HL-60 (cell line): ENCODE data around the gene PSMD4.

Source experiments
- DNase-seq, 2 experiments: peaks; one replicate each; pipeline ENCODE4 v3.0.0-alpha.2; 2010 to 2020; ENCODE audit warnings: low read depth in 1 of 2, low spot score in 1 of 2
- H3K27ac ChIP-seq: fragments of 250-450 bp; sonication (Bioruptor Pico); replicated peaks from 2 replicates; pipeline ENCODE4 v1.5.1; 2020; ENCODE audit warnings: mild to moderate bottlenecking, moderate library complexity
- H3K27me3 ChIP-seq: fragments of 250-450 bp; sonication (Bioruptor Pico); 2 replicates; pipeline ENCODE4 v1.5.1; 2021; ENCODE audit warnings: mild to moderate bottlenecking, moderate library complexity; ENCODE audit not compliant: insufficient read depth, poor library complexity, severe bottlenecking
- H3K4me3 ChIP-seq: replicated peaks from 2 replicates; pipeline ENCODE4 v1.5.1; 2011; ENCODE audit warnings: mild to moderate bottlenecking, control low read depth, low read length; ENCODE audit not compliant: insufficient read depth
- GABPA ChIP-seq: IDR thresholded peaks from 2 replicates; pipeline ENCODE4 v1.6.1; 2012; ENCODE audit warnings: low read depth
- POLR2AphosphoS5 ChIP-seq: IDR thresholded peaks from 2 replicates; pipeline ENCODE4 v1.6.1; 2012; ENCODE audit warnings: low read depth
- SPI1 ChIP-seq: IDR thresholded peaks from 2 replicates; pipeline ENCODE4 v1.6.1; 2012; ENCODE audit warnings: low read depth, mild to moderate bottlenecking, borderline replicate concordance
- TF ChIP-seq, protein P1 (sequence below): IDR thresholded peaks from one replicate; pipeline ENCODE4 v1.5.1; 2011; ENCODE audit warnings: low read length, control low read depth, inconsistent platforms; ENCODE audit not compliant: insufficient read depth
- TF ChIP-seq, protein P2 (sequence below): IDR thresholded peaks from 2 replicates; pipeline ENCODE4 v1.6.1; 2012; ENCODE audit warnings: low read depth; ENCODE audit not compliant: insufficient replicate concordance

Gene PSMD4

DNA sequence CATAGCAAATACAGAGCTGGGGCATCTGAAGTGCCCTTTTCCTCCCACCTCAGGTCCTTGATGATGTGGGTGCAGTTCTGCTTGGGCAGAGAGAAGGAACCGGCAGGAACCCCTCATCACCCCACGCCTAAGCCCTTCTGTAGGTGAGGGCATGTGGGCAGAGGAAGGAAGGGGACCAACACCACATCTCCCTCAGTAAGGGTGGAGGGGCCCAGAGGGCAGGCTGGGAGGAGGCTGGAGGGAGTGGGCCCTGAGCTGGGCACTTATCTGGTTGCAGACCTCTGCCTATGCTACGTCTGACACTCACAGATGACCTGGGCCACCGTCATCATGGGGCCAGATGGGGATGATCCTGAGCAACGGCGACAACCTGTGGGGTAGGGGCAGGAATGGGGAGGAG is 38.6 kb downstream of the PSMD4 start:
- H3K4me3 ChIP-seq, result no peak overlapping the region
- no peak overlapping the region for H3K27ac ChIP-seq
- TF ChIP-seq, protein P1, sequence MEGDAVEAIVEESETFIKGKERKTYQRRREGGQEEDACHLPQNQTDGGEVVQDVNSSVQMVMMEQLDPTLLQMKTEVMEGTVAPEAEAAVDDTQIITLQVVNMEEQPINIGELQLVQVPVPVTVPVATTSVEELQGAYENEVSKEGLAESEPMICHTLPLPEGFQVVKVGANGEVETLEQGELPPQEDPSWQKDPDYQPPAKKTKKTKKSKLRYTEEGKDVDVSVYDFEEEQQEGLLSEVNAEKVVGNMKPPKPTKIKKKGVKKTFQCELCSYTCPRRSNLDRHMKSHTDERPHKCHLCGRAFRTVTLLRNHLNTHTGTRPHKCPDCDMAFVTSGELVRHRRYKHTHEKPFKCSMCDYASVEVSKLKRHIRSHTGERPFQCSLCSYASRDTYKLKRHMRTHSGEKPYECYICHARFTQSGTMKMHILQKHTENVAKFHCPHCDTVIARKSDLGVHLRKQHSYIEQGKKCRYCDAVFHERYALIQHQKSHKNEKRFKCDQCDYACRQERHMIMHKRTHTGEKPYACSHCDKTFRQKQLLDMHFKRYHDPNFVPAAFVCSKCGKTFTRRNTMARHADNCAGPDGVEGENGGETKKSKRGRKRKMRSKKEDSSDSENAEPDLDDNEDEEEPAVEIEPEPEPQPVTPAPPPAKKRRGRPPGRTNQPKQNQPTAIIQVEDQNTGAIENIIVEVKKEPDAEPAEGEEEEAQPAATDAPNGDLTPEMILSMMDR, result no peak
- no peak for TF ChIP-seq POLR2AphosphoS5
- no peak for TF ChIP-seq GABPA
- no peak for TF ChIP-seq SPI1
- TF ChIP-seq, protein P2, sequence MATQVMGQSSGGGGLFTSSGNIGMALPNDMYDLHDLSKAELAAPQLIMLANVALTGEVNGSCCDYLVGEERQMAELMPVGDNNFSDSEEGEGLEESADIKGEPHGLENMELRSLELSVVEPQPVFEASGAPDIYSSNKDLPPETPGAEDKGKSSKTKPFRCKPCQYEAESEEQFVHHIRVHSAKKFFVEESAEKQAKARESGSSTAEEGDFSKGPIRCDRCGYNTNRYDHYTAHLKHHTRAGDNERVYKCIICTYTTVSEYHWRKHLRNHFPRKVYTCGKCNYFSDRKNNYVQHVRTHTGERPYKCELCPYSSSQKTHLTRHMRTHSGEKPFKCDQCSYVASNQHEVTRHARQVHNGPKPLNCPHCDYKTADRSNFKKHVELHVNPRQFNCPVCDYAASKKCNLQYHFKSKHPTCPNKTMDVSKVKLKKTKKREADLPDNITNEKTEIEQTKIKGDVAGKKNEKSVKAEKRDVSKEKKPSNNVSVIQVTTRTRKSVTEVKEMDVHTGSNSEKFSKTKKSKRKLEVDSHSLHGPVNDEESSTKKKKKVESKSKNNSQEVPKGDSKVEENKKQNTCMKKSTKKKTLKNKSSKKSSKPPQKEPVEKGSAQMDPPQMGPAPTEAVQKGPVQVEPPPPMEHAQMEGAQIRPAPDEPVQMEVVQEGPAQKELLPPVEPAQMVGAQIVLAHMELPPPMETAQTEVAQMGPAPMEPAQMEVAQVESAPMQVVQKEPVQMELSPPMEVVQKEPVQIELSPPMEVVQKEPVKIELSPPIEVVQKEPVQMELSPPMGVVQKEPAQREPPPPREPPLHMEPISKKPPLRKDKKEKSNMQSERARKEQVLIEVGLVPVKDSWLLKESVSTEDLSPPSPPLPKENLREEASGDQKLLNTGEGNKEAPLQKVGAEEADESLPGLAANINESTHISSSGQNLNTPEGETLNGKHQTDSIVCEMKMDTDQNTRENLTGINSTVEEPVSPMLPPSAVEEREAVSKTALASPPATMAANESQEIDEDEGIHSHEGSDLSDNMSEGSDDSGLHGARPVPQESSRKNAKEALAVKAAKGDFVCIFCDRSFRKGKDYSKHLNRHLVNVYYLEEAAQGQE, result no peak
- no peaks in the 10 kb centered on the region for H3K27me3 ChIP-seq
- DNase-seq, result no peak

DNA sequence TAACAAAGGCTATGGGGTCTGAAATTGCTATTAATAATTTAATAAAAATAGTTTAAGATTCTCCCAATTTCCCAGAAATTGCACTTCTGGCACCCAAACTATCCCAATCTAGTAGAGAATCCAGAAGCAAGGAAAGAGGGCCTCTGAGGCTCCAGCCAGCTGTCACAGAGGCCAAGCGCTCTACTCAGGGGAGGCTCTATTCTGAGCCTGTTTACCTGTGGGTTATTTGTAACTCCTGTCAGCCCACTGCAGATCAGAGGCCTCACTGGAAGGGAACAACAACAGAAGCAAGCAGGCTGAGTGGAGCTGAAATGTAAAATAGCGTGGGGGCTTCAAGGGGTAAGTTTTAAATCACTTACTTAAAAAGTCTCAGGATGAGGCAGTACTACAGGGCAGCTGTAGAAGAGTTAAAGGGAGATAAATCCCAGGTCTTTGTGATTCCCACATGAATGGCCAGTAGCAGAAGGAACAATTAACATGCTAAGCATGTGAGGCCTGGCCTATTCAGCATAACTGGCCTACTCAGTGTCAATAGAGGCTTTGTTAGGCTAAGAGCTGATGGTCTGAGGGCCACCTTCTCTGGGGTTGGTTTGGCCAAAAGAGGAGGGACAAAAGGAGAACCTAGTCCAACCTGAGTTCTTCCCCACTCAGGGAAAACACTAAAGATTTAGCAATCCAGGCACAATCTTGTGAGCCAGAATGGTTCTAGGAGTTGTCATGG is 40.4 kb downstream of the PSMD4 start:
- Histone ChIP-seq H3K27ac (no peak overlapping the region), H3K4me3 (no peak overlapping the region), H3K27me3 (no peaks in the 10 kb centered on the region)
- DNase-seq, result no peak
- TF ChIP-seq GABPA (no peak), SPI1 (no peak), POLR2AphosphoS5 (no peak)
- TF ChIP-seq, protein P2, result no peak
- TF ChIP-seq, protein P1, result no peak

DNA sequence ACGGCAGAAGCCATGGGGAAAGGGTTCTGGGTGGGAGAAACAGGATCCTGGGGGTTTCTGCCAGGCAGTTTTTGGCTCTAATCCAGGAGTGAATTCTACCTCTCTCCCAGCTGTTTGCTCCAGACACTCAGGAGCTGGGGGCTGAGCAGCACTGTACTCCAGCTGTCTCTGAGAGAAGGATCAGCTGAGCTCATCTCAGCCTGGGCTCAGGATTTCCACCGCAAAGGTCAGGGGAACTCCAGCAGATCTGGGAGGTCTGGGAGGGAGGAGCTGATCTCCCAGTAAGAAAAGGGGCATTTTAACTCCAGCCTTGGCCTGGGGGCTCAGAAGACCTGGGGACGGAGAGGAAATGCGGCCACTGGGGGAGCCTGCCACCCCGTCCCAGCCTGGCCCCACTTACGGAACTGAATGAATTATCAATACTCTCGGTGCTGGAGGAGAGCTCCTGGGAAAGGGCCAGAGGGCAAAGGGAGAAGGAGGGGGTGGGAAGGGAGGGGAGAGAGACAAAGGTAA is 55.3 kb downstream of the PSMD4 start:
- H3K27ac ChIP-seq, result no peak overlapping the region
- TF ChIP-seq, protein P2, result no peak
- TF ChIP-seq SPI1, result no peak
- TF ChIP-seq, protein P1, result no peak
- TF ChIP-seq POLR2AphosphoS5, result no peak
- no peak for TF ChIP-seq GABPA
- no peak overlapping the region for H3K4me3 ChIP-seq
- DNase-seq, result no peak
- H3K27me3 ChIP-seq, result no peaks in the 10 kb centered on the region
